ENCODE measurements around the gene TNS1. TPM values are rescaled to one million over a fixed set of nuclear protein-coding genes. Genes with fewer than 3 reads are reported as not detected.
A peak's percentile ranks its signal among the peaks of the same experiment; 100 is the strongest.

The TNS1 gene
- total and polyA plus RNA-seq, 8 donors = 139 to 327 (median 159) TPM

- ATAC-seq (no peak), DNase-seq (no peak)
- Histone ChIP-seq H3K27ac (peak overlapping the region in 1 of 2 donors; percentile 4), H3K36me3 (peaks cover 0 to 16% of the 10 kb centered on the region in 2 donors), H3K27me3 (no peaks in the 10 kb centered on the region), H3K4me1 (peaks cover 0 to 36% of the 10 kb centered on the region in 2 donors), H3K4me3 (no peak overlapping the region), H3K9me3 (no peaks in the 10 kb centered on the region)
- intact Hi-C loops (cut with DNase I) = no loop called here
- TF ChIP-seq CTCF (IDR thresholded peaks at IDR 0.05) = no peak
These were observed 204.6 kb downstream of the TNS1 start for GRCh38 chr2:217798191-217798590.

DNA sequence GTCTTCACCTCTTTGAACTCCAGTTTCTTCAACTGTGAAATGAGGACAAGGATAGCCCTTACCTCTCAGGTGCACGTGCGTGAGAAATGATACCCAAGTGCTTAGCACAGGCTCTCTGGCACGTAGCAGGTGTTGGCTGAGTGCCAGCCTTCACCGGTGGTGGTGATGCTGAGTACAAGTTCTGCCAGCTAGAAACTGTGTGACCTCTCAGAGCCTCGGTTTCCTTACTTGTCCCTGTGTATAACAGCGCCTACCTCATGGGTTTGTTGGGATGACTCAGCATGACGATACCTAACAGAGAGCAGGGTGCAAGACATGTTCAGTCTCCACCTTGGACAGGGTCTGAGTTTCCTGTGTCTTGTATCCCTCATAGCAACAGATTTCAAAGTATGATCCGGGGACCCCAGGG is 205.1 kb downstream of the TNS1 start:
- peak in 1 of 4 donors; percentile 61 for DNase-seq
- peak; percentile 7 for ATAC-seq
- intact Hi-C loops (cut with DNase I) = no loop called here
- Histone ChIP-seq H3K27ac (peak overlapping the region in 1 of 2 donors; percentile 4), H3K27me3 (no peaks in the 10 kb centered on the region), H3K36me3 (peaks cover 0 to 11% of the 10 kb centered on the region in 2 donors), H3K9me3 (no peaks in the 10 kb centered on the region), H3K4me1 (peaks cover 0 to 36% of the 10 kb centered on the region in 2 donors), H3K4me3 (no peak overlapping the region)
- TF ChIP-seq CTCF (IDR thresholded peaks at IDR 0.05) = no peak

- no peak overlapping the region for H3K4me3 ChIP-seq
- DNase-seq = no peak
- H3K9me3 ChIP-seq = no peaks in the 10 kb centered on the region
- peak; percentile 2 for ATAC-seq
- H3K36me3 ChIP-seq = peaks cover 0 to 7% of the 10 kb centered on the region in 2 donors
- intact Hi-C loops (cut with DNase I) = no loop called here
- no peaks in the 10 kb centered on the region for H3K27me3 ChIP-seq
- H3K27ac ChIP-seq = peak overlapping the region in 1 of 2 donors; percentile 4
- TF ChIP-seq CTCF (IDR thresholded peaks at IDR 0.05) = no peak
- peaks cover 0 to 36% of the 10 kb centered on the region in 2 donors for H3K4me1 ChIP-seq
These were observed 205.6 kb downstream of the TNS1 start for GRCh38 chr2:217797165-217797564.

DNA sequence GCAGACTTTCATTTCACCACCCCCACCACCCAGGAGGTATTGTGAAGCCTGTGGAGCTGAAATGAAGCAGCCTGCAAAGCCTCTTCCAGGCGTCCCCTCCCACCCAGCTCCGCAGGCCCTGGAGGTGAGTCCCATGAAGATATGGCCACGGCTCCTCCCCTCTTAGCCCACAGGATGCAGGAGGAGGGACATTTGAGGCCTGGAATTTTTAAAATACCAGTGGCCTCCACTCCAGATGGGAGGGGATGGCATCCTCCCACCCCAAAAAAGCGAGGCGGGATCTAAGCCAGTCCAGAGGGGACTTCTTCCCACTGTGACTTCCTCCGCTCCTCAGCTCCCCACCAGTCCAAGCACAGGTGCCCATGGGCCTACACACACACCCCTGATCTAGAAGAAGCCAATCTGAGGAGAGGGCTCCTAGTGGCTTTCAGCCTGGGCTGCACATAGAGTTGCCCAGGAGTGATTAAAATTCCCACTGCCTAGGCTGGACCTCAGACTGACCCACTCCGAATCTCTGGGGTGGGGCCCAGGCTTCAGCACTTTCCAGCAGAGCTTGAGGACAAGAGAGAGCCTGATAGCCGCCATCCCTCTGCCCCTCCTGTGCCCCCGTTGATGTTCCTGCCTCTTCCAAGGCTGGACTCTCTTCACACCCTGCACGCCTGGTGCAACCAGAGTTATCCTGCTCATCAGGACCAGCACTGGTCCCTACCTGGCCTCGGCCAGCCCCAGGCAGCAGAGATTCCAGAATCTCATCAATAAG is 206.9 kb downstream of the TNS1 start:
- intact Hi-C loops (cut with DNase I) = no loop called here
- DNase-seq (no peak), ATAC-seq (no peak)
- no peak overlapping the region for H3K27ac ChIP-seq
- peaks cover 0 to 46% of the 10 kb centered on the region in 2 donors for H3K4me1 ChIP-seq
- TF ChIP-seq CTCF (IDR thresholded peaks at IDR 0.05) = no peak
- H3K36me3 ChIP-seq = no peaks in the 10 kb centered on the region
- H3K27me3 ChIP-seq = no peaks in the 10 kb centered on the region
- H3K9me3 ChIP-seq = no peaks in the 10 kb centered on the region
- no peak overlapping the region for H3K4me3 ChIP-seq

DNA sequence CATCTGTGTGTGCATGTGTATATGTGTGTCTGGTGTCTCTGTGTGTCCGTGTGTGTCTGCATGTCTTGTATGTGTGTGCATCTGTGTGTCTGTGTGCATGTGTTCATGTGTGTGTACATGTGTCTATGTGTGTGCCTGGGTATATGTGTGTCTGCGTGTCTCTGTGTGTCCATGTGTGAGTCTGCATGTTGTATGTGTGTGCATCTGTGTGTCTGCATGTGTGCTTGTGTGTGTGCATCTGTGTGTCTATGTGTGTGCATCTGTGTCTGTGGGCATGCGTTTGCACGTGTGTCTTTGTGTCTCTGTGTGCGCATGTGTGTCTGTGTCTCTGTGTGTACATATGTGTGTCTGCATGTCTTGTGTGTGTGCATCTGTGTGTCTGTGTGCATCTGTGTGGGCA is 207.7 kb downstream of the TNS1 start:
- intact Hi-C loops (cut with DNase I) = no loop called here
- Histone ChIP-seq H3K4me3 (no peak overlapping the region), H3K9me3 (no peaks in the 10 kb centered on the region), H3K4me1 (peaks cover 0 to 54% of the 10 kb centered on the region in 2 donors), H3K27me3 (no peaks in the 10 kb centered on the region), H3K27ac (no peak overlapping the region), H3K36me3 (no peaks in the 10 kb centered on the region)
- ATAC-seq (no peak), DNase-seq (no peak)
- TF ChIP-seq CTCF (IDR thresholded peaks at IDR 0.05) = no peak
